GM19468 (cell line): ENCODE measurements around the gene INS.
"Not testable (repeated sequence)": the region's sequence is repeated elsewhere in the genome, so short reads cannot be mapped to it uniquely, and the experiment has no call there.

ENCODE experiments used
- ATAC-seq: cut with Tn5 transposase; IDR thresholded peaks from one replicate; pipeline ENCODE4 v1.9.1; 2021; ENCODE audit warnings: mild to moderate bottlenecking, moderate library complexity, moderate number of reproducible peaks; ENCODE audit not compliant: unreplicated experiment; ENCODE audit errors: extremely low read depth

Gene INS

DNA sequence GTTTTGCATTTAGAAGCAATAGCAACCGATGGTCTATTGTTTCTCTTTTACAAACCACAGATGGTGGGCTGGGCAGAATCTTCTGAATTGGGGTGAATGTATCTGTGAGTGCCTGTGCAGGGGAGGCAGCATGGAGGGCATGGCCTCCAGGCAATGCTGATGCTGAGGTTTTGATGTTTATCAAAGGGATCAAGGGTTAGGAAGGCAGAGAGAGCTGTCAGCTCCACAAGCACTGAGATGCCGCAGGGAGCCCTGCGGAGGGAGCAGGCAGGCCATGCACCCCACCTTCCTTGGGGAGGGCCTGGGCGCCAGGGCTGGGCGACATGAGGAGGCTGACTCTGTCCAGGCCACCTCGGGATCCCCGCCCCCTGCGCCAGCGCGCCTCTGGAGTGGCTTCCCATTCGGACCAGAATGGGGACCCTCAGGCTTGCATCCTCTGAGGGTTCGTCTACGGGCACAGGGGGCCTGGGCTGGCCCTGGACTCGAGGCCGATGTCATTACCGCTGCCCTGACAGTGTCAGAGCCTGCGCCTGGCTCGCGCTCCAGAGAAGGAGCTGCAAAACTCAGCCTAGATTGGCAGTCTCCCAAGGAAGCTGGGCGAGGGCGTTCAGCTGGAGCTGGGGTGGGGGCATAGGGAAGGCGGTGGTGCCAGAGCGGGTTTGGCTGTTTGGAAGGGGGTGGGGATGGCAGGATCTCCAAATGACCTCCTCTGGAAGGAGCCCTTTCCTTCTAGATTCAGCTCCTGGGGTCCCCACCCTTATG is 24.5 kb upstream of the INS start:
- no peak for ATAC-seq

DNA sequence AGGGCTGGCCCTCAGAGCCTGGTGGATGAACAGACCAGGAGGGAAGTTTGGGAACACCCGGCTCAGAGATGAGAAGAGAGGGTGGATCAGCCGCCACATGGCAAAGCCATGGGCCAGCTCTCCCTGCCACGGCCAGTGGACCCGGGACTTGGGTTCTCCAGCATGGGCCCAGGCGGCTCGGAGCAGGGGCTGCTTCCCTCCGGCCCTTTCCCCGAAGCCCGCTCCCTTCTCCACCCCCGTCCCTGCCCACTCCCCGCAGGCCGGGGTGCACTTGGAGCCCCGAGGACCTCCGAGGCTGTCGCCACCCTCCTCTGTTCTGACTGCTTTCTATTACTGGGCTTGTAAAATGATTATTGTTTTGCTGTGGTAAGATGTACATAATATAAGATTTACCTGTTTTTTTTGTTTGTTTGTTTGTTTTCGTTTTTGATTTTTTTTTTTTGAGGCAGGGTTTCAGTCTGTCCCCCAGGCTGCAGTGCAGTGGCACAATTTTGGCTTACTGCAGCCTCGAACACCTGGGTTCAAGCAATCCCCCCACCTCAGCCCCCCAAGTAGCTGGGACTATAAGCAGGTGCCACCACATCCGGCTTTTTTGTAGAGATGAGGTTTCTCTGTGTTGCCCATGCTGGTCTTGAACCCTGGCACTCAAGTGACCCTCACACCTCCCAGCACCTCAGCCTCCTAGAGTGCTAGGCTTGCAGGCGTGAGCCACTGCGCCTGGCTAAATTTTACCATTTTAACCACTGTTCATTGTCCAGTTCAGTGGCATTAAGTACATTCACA is 21.9 kb upstream of the INS start:
- ATAC-seq, result no peak

DNA sequence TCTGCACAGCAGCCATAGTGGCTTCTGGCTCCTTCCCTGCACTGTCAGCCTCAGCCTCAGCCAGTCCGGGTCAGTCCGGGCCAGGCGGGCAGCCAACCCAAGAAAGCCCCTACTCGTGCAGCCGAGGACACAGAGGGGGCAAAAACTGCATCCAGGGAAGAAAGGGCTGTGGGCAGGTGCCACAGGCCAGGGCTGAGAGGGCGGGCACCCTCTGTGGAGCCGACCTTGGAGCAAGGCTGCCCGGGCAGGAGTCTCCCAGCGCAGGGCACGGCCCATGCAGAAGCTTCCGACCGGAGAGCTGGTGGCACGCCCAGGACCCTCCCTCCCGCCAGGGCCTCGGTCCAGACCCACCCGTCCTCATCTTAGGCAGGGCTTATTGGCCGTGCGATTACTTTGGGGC is 21.1 kb upstream of the INS start:
- no peak for ATAC-seq

DNA sequence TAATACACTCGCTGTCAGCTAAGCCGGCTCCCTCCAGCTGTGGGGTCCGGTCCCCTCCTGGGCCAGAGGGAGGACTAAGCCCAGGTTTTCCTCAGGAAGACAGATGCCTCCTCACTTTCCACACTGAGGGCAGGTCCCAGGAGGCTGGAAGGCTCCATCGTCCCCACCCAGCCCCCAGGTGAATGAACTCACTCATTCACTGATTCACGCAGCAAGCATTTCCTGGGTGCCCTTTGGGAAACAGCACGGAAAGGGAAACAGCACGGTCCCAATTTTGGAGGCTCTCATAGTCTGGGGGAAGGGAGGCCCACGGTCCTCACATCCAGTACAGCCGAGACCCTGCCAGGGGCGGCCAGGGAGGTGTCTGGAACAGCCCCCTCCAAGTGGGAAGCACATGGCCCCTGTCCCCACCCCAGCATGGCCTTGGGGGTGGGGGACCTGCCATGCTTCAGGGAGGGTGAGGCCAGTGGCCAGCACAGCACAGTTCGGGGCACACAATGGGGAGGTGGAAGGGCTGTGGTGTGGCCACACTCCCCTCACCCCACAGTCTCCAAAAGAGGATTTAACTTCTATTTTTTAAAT is 19.9 kb upstream of the INS start:
- ATAC-seq, result no peak

DNA sequence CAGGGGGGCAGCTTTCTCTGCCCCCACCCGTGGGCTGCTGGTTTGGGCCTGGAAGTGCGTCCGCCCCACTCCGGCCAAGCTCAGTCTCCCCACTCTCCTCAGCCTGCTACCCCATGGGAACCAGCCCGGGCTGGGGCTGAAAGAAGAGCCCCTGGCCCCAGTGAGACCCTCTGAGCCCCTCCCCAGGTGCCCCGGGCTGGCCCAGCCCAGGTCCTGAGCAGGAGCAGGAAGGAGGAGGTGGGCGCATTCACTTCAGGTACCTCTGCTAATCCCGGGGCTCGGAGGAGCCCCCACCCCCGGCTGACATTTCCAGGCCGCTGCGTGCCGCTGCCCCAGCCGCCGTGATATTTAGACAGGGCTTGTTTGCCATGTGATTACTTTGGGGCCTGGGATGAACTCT is 19.3 kb upstream of the INS start:
- no peak for ATAC-seq

DNA sequence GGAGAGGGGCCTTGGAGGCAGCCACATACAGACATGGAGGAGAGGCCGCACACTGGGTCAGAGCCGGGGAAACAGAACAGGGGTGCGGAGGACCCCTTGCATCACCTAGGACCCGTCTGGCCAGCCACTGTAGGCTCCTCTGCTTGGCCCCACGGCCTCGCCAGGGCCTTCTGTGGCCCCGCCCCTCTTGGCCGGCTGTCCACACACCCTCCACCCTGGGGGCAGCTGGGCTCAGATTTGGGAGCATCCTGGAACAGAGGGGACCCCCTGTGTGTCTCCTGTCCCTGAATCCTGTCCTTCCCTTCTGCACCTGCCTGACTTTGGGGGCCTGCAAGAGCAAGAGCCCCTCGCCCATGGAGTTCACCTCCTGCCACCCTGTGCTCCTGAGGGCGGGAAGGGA is 18.5 kb upstream of the INS start:
- ATAC-seq, result no peak

DNA sequence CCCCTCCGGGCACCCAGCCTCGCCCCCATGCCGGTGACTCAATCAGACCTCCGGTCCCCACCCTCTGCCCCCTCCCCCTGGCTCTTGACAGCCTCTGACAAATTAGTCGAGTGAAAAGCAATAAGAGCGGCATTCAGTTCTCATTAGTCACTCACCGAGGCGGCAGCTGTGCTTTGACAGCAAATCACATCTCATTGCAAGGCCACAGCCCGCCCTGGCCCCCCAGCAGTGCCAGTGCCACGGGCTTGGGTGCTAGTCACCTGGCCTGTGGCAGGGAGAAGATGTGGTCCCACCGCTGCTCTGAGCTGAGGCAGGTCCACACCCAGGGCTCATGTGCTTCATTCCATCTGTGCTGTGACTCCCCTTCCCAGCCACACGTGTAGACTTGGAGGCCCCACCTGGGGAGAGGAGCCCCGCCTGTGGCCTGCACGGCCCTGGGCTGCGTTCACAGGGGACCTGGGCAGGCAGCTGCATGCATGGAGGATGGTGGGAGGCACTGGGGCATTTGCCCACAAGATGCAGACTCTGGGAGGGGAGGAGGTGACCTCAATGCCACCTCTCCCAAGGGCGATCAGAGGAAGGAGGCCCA is 18.0 kb upstream of the INS start:
- no peak for ATAC-seq

DNA sequence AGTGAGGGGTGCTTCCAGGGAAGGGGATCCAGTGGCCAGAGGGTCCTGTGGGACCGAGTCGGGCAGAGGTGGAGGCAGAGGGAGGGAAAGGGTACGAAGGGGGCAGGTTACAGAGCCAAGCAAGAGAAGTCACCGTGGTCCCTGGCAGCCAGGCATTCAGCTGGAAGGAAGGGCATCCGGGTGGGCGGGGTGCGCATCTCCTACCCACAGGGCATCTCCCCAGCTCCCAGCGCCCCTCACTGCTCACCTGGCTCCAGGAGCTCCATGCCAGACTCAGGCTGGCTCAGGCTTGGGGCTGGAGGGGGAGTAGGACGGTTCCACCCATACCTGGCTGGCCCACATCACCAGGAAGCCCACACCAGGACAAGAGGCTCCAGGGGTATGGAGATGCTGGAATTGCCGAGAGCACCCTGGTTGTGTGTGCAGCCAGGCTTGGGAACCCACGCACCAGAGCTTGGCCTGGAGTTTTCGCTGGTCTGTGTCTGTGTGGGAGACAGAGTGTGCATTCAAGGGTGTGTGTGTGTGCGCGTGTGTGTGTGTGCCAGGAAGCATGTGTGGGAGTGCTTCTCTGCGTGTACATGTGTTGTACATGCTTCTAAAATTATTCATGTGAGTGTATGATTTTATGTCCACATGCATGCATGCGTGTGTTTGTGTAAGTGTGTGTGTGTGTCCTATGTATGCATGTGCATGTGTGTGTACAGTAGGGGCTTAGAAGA is 17.2 kb upstream of the INS start:
- ATAC-seq, result not testable (repeated sequence)

DNA sequence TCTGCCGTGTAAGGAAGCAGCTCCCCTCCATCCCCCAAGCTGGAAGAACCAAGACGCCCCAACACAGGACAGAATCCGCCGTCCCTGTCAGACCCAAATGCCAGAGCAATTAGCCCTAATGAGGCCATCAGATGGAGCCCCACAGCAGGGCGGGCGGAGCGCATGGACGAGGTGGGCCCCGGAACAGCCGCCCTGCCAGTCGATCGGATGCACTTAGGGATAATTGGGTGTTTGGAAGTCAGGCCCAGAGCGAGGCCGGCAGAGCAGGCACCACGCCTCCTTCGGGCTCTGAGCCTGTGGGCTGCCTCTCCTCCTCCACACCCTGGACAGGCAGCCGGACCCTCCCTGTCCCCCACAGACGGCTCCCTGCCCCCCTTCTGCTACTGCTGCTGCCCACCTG is 16.1 kb upstream of the INS start:
- ATAC-seq, result no peak

DNA sequence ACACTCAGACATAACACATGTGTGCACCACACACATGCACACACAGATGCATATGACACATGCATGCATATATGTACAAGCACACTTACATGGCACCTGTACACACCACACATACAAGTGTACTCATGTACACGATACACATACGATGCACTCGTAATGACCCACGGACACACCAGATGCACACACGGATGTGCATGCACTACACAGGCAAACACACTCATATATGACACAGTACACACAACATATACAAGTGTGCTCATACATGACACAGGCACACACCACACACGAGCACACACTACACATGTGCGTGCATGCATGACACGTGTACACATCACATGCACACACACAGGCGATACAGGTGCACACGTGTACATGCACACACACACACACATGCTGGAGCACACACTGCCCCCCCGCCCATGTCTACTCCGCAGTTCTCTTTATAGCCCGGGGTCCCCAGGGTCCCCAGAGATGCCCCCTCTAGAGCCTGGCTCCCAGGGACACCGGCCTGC is 15.4 kb upstream of the INS start:
- ATAC-seq, result no peak

DNA sequence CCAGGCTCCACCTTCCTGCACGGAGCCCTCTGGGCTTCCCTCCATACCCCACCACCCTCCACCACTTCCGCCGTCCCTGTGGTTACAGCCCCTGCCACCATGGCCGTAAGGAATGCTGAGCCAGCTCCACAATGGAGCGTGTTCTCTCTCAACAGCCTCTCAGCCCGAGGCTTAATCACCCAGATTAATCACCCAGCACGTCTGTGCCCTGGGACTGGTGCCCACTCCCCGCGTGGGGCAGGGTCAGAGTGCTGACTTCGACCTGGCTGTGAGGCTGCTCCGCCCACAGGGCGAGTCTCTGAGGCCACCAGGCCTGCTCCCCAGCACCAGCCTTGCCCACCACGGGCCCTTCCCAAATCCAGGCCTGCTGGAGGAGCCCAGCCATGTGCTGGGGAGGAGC is 14.7 kb upstream of the INS start:
- no peak for ATAC-seq

DNA sequence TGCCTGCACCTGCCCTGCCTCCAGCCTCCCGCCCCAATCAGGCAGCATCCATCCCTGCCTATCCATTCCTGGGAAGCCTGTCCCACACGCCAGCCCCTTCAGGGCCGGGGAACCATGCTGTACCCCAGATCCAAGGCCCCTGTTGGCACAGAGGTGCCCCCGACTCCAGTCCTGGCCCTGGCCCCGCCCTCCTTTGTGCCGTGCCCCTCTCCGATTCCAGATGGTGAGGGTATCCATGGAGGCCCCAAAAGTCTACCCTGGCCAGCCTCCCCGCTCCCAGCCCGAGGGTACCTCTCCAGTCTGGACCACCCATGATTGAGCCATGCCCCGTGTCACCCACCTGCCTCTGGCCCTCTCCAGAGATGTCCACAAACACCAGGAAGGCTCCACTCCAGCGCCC is 13.4 kb upstream of the INS start:
- ATAC-seq, result no peak

DNA sequence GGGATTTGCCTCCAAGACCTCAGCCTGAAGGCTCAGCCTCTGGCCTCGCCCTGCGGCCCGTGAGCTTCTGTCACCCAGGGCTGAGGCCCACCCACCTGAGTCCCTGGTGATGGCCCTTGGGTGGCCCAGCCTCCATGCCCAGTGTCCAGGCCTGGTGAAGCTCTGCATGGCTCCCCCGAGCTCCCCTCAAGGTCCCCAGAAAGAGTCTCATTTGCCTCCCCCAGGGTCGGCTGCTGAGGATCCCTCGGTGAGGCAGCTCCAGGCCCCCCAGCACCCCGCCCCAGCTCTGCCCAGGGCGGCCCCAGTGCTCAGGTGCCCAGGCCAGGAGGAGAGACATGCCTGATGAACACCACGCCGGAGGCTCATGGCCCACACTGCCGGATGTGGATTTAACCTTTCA is 12.8 kb upstream of the INS start:
- ATAC-seq, result no peak

DNA sequence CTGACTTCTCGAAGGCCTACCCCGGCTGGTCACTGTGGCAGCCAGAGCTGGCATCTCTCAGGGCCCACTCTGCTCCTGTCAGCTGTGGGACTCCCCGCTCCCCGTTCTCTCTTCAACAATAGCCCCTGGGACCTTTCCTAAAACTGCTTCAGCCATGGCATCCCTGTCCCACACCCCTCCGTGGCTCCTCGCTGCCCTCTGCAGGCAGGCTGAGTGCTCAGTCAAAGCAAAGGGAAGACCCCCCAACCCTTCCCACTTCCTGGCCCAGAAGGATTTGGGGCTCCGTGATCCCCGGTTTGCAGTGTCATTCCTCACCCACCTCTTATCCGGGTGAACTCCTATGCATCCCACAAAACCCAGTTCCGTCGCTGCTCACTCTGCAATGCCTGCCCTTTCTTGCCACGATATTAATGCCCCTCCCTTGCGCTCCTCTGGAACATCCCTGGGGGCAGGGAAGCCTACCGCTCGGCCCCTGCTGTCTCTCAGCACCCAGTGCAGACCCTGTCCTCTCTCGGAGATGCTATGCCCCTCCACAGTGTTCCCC is 12.2 kb upstream of the INS start:
- no peak for ATAC-seq

DNA sequence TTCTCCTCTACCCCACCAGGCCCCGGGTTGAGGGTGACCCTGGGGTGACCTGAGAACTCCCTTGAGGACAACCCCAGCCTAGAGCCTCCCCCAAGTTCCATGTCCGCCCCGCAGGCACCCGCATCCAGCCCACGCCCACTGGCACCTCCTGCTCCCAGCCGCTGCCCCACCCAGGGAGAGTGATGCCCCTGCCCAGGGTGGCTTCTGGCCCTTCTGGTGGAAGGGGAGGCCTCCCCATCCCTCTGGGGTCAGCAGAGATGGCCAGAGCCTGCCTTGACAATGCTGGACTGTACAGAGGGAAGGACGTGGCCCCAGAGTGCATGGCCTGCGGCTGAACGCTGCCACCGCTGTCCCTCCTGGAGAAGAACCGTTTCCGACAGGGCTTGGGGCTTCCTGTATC is 11.7 kb upstream of the INS start:
- ATAC-seq, result no peak

DNA sequence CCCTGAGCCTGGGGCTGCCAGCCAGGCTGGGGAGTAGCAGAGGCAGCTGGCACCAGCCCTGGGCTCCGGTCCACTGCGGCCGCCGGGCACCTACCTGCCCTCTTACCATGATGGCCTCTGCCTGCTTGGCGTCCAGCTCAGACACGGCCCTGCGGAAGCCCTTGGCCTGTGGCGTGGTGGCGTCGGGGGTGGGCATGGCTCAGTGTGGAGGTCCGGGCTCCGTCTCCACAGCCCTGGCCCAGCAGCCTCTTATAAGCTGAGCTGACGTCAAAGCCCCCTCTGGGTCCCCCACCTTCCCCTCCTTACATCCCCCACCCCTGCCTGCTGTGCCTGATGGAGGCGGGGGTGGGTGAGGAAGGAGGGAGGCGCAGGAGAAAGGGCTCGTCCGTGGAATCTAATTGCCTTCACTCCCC is 10.6 kb upstream of the INS start, which contains the start of gene TH:
TH (minus strand) TSS at position 225 of the 413 bp plus-strand sequence; CDS start at position 196, 29 bp downstream.
- ATAC-seq, result no peak

DNA sequence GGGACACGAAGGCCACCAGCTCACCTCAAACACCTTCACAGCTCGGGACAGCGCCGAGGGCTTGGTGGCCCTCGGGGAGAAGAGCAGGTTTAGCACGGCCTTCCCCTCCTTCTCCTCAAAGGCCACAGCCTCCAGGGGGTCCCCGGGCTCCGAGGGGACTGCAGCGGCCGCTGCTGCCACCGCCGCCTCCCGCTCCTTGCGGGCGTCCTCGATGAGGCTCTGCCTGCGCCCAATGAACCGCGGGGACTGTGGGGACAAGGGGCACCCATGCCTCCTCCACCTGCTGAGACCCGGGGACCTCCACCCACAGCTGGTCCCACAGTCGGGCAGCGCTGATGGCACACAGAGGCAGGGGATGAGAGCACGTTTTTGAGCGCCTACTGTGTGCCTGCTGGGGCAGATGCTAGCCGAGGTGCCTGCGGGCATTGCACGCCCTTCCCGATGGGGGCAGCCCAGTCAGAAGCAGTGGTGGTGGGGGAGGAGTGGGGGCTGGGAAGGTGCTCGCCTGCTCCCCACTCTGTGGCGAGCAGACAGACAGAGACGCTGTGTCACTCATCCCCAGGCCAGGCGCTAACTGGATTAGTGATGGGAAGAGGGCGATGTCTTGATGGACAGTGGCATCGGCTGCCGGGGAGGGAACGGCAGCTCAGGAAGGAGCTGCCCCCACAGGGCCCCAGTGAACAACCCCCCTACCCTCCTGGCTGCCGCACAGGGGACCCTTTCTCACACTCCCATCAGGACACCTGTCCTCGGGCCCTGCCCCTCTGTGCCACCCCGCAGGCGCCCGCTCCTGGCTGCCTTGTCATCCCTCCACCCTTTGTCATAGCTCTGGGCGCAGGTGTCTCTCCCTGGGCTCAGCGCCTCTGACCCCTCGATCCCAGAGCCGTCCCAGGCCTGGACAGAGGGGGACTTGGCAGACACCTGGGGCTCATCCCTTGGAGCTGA is 8.9 kb upstream of the INS start:
- no peak for ATAC-seq

DNA sequence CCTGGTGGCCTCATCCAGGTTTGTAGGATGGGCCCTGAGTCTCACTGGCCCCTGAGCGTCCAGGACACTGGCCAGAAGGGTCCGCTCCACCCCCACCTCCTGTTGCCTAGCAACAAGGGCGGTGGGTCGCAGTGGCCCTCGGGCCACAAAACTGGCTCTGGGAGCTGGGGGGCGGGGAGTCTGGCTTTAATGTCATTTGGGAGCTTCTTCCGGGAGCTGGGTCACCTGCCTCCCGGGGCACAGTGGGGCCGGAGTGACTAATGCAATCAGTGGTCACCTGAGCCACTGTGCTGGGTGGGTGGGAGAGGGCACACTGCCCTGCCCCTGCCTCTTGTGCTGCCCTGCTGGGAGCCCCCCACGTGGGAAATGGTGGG is 8.0 kb upstream of the INS start:
- ATAC-seq, result no peak
